GM19372 (cell line): ENCODE results near the gene ITGAX.

Experiments
- ATAC-seq: cut with Tn5 transposase; IDR thresholded peaks from one replicate; pipeline ENCODE4 v1.9.1; 2021; ENCODE audit warnings: mild to moderate bottlenecking, low read depth, moderate library complexity; ENCODE audit not compliant: unreplicated experiment

Gene ITGAX

DNA sequence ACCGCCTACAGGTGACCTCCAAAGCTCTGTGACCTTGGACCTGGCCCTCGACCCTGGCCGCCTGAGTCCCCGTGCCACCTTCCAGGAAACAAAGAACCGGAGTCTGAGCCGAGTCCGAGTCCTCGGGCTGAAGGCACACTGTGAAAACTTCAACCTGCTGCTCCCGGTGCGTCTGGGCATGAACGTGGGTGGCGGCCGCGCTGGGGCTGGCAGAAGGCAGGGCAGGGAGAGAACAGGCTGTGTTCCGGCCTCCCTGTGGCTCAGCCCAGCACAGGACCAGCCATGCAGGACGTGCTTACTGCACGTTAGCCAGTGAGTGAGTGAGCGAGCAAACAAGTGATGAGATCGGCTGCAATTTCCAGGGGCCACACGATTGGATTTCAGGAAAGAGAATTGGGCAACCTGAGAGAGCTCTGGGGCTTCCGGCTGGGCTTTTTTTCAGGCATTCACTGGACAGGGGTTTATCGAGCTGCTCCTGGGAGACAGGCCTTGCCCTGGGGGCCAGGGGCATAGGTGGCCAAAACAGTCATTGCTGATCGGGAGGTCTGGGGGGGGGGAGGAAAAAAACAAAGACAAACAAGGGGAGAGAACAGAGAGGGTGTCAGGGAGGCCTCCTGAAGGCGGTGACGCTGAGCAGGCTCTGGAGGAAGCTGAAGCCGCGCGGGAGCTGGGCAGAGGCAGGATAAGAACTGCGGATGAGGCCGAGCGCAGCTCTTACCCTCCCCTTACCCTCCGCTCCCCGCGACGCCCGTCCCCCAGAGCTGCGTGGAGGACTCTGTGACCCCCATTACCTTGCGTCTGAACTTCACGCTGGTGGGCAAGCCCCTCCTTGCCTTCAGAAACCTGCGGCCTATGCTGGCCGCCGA is 16.9 kb downstream of the ITGAX start:
- ATAC-seq, result no peak

DNA sequence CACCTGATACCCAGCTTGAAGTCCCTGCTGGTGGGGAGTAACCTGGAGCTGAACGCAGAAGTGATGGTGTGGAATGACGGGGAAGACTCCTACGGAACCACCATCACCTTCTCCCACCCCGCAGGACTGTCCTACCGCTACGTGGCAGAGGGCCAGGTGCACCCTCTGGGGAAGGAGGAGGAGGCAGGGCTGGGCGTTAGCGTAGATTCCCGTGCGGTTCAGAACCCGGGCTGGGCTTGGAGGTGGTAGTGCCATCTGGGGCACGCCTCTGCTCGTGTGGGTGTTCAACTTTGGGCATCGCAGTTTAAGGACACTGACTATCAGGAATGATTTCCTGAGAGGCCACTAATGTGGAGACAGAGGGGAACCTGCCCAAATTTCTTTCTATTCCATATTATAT is 18.3 kb downstream of the ITGAX start:
- ATAC-seq, result no peak

DNA sequence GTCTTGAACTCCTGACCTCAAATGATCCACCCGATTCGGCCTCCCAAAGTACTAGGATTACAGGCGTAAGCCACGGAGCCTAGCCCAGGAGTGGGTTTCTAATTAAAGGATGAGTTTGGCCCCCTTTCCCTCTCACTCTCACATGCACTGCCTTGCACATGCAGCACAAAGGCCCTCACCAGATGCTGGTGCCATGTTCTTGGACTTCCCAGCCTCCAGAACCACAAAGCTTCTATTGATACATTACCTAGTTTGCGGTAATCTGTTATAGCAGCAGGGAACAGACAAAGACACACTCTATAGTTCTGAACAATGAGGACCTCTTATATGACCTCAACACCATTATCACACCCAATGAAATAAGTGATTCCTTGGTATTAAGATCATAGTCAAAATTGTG is 20.3 kb downstream of the ITGAX start:
- no peak for ATAC-seq

- no peak for ATAC-seq
These were observed 21.7 kb downstream of the ITGAX start for GRCh38 chr16:31376705-31377104.

- no peak for ATAC-seq
These were observed 22.4 kb downstream of the ITGAX start for GRCh38 chr16:31377210-31377903.

DNA sequence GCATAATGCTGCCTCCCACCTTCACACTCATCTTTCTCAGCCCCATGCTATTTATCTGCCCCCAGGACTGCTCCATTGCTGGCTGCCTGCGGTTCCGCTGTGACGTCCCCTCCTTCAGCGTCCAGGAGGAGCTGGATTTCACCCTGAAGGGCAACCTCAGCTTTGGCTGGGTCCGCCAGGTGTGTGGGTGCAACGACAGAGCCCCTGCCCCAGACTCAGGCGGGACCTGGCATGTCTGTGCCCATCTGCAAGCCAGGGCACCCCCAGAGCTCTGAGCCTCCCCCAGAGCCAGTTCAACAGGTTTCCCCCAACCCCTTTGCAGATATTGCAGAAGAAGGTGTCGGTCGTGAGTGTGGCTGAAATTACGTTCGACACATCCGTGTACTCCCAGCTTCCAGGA is 25.2 kb downstream of the ITGAX start:
- no peak for ATAC-seq

DNA sequence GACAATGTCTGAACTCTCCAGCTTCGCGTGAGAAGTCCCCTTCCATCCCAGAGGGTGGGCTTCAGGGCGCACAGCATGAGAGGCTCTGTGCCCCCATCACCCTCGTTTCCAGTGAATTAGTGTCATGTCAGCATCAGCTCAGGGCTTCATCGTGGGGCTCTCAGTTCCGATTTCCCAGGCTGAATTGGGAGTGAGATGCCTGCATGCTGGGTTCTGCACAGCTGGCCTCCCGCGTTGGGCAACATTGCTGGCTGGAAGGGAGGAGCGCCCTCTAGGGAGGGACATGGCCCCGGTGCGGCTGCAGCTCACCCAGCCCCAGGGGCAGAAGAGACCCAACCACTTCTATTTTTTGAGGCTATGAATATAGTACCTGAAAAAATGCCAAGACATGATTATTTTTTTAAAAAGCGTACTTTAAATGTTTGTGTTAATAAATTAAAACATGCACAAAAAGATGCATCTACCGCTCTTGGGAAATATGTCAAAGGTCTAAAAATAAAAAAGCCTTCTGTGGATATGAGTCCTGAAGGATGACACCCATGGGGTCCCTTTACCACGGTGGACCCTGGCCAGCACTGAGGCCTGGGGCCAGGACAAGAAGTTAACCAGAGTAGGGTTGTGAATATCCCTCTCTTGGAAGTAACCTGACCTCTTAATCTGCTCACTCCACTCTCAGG is 27.6 kb downstream of the ITGAX start:
- ATAC-seq, result no peak

DNA sequence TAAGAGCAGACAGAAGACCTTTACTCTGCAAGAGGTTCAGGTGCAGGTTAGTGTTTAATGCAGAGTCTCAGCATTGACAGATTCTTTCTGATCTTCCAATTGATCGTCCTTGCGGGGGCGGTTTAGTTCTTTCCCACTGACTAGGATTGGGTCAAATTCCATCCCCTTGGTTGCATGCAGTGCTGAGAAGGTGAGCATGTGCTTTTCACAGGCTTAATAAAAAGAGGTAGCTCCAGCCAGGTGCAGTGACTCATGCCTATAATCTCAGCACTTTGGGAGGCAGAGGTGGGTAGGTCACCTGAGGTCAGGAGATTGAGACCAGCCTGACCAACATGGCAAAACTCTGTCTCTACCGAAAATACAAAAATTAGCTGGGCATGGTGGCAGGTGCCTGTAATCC is 30.7 kb downstream of the ITGAX start:
- ATAC-seq, result no peak

DNA sequence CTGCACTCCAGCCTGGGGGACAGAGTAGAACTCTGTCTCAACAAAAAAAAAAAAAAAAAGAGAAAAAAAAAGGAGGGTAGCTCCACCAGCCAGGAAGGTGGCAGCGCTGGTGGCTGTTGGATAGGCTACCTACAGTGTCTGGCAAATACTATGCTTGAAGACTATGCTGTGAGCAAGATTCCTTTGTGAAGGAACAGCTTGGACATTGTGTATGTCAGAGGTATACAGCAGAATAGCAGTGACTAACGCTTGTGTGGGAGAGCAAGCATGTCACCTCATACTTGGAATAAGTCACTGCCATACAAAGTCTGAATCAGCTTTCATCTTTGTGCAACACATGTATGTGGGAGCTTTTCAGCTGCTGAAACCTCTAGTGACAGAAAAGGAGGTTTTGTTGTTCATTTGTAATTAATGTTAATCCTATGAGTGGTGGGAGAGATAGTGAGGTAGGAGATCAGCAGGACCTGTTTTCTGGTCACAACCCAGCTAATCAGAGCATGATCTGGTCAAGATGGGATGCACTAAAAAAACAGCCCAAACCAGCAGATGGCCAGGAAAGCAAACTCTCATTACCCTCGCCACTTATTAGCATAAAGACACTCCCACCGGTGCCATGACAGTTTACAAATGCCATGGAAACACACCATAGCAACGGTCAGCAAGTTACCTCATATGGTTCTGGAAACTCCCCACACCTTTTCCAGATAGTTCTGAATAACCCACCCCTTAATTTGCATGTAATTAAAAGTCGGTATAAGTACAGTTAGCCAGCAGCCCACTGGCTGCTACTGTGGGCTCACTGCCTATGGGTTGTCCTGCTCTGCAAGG is 31.4 kb downstream of the ITGAX start:
- no peak for ATAC-seq

DNA sequence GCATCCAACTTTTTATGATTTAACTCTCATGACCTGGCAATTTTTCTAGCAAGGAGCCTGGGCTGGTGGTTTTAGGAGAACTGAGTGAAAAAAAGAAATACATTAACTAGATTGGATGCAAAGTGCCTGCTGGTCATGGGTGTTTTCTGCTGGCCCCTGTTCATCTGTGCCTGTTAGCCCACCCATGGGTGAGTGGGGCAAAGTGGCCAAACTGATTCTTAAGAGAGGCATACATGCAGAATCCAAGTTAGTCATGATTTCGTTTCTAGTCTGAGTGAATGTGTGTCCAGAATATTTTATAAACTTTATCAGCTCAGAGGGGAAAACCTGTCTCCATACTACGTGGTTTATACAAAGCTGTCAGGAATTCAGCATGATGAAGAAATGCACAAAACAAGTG is 33.6 kb downstream of the ITGAX start:
- no peak for ATAC-seq

GRCh38 chr16:31390504-31391041 is 35.6 kb downstream of the ITGAX start:
- no peak for ATAC-seq

DNA sequence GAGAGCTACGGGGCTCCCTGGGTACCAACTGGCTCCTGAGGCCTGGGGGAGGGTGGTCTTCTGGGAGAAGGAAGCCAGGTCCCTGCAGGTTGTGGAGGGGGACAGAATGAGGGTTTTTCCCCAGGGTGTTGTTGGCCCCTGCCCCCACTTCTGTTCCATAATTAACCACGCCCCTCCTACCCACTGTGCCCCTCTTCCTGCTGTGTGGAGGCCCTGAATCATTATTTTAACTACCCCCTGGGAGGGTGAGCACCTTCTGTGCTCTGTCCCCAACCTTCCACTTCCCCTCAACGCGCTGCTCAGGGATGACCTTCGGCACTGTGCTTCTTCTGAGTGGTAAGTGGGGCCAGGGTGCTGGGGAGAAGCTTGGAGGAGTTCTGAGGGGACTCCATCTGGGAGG is 38.1 kb downstream of the ITGAX start, which contains the start of gene ITGAD:
Gene ITGAD, plus strand, starts transcription at position 280 of the 400 bp plus-strand sequence. Its CDS starts 26 bp downstream, at position 306.
- no peak for ATAC-seq

DNA sequence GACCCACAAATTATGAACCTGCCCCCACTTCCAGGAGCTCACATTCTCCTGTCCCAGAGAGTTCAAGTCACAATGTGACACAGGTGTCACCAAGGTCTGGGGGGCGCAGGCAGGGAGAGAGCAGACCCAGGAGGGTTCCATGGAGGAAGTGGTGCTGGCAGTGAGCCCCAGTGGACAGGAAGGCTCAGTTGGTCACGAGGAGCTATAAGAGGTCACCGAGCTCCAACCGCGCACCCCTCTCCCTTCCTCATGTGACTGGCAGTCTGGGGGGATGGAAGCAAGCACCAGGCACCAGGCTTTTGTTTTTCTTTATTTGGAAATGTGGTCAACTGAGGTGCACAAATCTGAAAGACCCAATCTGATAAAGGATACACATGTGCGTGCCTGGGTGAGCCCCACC is 40.7 kb downstream of the ITGAX start:
- no peak for ATAC-seq

DNA sequence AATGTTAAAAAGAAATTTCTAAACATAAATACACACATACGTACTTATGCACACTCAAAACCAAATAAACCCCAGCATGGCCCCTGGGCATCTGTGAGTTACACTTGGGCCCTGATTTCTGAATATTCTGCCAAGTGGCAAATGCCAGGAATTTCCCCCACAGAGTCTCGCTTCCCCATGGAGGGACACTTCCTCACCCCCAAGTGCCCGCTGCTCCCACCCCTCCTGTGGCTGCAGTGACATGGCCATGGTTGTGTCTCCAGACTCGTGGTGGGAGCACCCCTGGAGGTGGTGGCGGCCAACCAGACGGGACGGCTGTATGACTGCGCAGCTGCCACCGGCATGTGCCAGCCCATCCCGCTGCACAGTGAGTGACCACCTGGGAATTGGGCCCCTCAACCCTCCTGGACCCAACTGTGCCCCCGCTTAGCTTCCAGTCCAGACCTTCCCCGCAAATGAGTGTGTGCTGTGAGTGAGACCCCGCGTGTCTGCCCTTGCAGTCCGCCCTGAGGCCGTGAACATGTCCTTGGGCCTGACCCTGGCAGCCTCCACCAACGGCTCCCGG is 42.2 kb downstream of the ITGAX start:
- no peak for ATAC-seq

- ATAC-seq, result no peak
These were observed 42.7 kb downstream of the ITGAX start for GRCh38 chr16:31397701-31398100.

- ATAC-seq, result no peak
These were observed 45.2 kb downstream of the ITGAX start for GRCh38 chr16:31400191-31400590.

GRCh38 chr16:31401436-31401835 is 46.5 kb downstream of the ITGAX start:
- ATAC-seq, result no peak

DNA sequence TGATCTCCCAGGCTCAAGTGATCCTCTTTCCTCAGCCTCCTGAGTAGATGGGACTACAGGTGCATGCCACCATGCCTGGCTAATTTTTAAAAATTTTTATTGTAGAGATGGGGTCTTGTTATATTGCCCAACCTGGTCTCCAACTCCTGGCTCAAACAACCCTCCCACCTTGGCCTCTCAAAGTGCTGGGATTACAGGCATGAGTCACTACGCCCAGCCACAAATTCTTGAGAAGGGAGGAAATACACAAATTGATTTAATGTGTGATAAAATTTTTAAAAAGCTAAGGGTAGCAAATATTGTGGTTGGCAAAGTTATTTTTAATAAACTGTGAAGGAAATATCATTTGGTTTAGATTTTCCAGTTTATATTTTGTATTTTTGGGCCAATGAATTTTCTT is 47.7 kb downstream of the ITGAX start:
- no peak for ATAC-seq

GRCh38 chr16:31403590-31404352 is 48.8 kb downstream of the ITGAX start:
- ATAC-seq, result no peak
